Fibroblast of peridontal ligament (primary cell): ENCODE measurements around the gene TMEM107.
A peak's percentile ranks its signal among the peaks of the same experiment; 100 is the strongest.
"Not testable (repeated sequence)": the region's sequence is repeated elsewhere in the genome, so short reads cannot be mapped to it uniquely, and the experiment has no call there.

Experiments used
- DNase-seq: peaks from one replicate; pipeline ENCODE4 v3.0.0-alpha.2; 2010; ENCODE audit errors: extremely low read depth

Gene TMEM107

DNA sequence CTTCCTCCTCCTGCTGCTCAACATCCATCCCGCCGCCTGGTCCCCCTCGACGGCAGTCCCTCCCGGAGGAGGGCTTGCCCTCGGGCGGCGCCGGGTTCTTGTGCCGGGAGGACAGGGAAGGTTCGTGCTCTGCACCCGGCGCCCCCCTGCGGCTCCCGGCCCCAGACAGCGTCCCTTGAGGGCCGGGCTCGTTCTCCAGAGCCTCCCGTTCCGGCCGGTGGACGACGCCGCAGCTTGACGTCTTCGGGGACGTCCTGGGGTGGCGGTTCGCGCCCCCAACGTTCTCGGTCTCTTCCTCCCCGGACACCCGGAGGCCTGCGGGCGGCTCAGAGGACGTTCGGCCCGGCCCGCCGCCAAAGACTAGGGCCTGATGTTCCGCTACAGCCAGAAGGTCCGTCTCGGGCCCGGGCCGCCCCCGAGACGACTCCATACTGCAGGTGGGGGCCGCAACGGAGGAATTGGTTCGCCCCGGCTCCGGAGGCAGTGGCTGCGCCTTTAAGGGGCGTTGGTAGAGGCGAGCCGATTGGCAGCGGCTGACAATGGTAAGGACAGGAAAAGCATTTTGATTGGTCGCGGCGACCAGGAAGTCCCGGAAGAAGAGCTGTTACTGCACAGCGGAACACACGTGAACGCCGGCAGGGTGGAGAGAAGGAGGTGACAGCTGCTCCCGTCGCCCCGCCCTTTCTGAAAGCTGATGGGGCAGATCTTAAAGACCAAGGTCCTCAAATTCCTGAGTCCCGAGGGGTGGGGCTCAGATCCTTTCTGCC, 13.7 kb upstream of the TMEM107 start, which contains the start of gene BORCS6:
BORCS6 (minus strand) TSS at position 470 of the 767 bp plus-strand sequence; CDS start at position 430, 40 bp downstream.
- peak; percentile 97 for DNase-seq

DNA sequence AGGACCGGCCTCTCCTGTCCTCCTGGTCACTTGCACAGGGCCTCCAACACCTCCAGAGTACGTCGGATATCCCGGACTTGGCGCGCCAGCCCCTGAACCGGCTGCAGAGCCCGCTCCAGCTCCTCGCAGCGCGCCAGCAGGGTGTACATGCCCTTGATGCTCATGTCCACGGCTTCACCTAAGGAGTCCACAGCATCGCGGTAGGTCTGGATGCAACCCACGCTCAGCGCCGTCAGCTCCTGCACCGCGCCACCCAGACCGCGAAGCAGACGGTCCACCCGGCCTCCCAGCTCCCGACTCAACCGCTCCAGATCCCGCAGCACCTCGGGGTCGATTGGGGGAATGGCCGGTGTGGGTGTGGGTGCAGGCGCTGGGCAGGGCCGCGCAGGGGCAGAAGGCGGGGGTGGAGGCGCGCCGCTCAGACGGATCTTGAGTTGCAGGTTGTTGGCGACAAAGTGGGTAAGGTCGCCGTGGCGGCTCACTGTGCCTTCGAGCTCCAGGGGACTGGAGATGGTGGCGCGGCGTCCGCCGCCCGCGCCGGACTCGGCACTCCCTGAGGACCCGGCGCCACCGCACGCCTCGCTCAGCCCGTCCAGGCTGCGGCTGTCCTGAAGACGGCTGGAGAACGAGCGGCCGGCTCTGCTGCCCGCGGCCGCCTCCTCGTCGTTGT, 13.0 kb upstream of the TMEM107 start:
- DNase-seq = no peak

DNA sequence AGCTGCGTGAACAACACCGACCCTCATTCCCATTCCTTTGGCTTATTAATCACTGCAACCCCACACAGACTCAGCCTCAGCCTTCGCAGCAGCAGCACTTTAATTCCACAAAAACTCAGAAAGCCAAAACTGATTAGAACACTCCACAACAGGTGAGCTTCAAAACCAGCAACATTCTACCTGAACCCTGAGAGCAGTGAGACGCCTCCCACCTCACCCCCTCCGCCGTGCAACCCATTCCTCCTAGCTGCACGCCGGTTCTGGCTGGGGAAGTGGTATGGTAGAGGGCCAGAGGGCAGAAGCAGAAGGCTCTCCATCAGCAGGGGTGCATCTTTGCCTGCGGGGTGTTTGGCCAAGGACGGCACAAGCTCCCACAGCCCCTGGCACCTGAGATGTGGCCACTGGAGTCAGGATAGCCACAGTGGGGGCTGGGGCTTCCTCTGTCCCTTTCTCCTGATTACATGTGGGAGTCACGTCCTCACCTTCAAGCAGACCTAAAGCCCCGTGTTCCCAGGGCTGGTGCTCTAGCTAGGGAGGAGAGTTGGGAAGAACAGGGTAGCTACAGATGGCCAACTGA, 12.2 kb upstream of the TMEM107 start:
- DNase-seq = no peak

DNA sequence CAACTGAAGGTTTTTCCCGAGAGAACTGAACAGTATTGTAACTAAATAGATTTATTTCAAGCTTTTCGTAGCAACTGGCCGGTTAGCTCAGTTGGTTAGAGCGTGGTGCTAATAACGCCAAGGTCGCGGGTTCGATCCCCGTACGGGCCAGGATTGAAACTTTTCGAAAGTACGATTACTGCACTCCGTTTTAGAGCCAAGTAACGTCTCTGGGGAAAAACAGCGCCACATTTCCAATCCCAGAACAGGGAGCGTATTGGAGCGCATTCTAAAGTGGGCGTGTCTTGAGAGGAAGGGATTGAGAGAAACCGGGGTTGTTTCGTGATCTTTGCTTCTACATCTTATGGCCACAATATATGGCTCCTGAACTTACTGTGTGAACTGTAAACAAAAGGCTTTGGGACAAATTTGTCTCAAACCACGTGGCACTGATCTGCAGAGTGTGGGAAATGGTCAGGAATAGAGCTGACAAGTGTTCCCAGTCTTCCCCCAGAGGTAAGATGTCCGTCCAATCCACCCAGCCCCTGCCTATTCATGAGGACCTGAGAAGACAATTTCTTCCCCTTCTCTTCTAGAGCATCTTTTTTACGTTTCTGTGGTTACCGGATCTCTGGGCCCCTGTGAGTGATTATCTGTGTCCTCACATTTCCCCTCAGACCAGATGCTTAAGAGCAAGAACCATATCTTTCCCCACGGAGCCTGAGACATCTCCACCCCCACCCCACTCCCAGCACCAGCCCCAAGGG, 11.5 kb upstream of the TMEM107 start:
- DNase-seq = peak; percentile 100

DNA sequence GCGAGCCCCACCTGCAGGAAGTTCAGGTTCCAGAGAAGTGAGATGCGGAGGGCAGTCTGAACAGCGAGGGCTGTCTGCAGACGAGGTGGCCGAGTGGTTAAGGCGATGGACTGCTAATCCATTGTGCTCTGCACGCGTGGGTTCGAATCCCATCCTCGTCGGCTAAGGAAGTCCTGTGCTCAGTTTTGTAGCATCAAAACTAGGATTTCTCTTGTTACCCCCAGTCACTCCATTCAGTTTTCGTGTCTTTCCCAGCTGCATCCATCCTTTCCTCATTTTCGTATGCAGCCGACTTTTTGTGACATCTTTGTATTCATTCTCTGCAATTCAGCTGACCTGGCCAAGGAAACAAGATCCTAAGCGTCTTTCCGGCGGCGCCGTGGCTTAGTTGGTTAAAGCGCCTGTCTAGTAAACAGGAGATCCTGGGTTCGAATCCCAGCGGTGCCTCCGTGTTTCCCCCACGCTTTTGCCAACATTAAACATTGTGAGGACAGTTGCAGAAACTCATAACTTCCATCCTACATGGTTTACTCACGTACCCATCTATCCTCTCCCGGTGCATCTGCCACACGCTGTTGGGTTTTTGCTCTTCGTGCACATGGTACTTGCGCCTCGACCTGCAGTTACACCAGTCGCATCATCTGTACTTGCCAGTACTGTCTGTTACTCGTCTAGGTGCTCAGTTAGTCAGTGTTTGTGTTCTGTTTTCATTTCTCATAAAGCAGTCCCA, 10.8 kb upstream of the TMEM107 start:
- peak; percentile 97 for DNase-seq

GRCh38 chr17:8186446-8186786, 10.2 kb upstream of the TMEM107 start:
- peak; percentile 67 for DNase-seq

DNA sequence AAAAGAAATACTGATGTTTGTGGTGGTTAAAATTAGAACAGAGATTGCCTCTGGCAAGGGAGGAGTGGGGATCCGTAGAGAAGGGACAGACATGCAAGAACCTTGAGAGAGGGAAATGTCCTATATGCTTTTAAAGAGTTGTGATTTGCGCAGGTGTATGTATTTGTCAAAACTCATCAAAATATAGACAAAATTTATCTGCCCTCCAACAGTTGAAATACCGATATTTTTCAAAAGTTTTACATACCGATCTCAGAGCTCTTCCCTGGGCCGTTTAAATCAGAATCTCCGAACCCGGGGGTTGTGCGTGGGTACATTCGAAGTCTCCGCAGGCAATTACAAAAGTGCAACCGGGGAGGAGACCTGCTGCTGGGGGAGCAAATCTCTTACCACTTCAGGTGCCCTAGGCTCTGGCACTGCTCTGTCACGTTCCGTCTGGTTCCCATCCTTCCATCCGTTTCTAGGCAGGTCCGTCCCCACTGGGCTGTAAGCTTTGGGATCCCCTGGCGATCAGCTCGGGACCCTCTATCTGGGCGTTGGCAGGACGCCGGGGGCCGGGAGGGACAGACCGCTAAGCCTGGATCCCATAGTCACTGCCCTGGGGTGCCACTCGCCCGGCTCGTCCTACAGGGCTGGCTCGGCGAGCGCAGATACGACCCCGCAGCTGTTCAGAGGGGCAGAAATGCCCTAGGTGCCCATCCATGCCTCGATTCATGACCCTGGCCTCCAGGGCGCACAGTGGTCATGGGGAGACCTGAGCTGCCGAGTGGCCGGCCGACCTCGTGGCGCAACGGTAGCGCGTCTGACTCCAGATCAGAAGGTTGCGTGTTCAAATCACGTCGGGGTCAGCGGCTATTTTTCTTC, 9.6 kb upstream of the TMEM107 start:
- peak; percentile 37 for DNase-seq

DNA sequence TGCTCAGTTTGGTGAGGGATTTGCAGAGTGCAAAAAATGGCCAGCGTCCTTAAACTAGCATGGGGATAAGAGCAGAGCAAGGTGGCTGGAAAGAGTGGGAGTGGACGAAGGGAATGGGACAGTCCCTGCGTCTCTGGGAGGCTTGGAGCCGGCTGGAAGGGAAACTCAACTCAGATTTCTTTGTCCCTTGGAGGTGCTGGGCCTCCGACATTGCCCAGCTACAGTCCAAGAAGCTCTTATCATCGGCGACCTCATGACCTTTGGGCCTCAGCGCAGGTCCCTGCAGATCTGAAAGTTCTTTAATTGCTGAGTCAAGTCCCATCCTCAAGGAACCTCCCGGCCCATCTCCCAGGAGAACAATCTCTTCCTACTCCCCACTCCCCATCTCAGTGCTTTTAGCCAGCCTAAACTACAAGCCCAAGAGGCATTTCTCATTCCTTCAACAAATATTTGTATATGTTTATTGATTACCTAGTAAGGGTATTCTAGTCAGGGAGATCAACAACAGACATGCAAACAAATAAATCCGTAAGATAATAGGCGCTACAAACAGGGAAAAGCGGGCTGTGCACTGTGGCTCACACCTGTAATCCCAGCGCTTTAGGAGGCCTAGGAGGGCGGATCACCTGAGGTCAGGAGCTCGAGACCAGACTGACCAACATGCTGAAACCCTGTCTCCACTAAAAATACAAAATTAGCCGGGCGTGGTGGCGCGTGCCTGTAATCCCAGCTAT, 985 bp upstream of the TMEM107 start:
- DNase-seq = no peak

DNA sequence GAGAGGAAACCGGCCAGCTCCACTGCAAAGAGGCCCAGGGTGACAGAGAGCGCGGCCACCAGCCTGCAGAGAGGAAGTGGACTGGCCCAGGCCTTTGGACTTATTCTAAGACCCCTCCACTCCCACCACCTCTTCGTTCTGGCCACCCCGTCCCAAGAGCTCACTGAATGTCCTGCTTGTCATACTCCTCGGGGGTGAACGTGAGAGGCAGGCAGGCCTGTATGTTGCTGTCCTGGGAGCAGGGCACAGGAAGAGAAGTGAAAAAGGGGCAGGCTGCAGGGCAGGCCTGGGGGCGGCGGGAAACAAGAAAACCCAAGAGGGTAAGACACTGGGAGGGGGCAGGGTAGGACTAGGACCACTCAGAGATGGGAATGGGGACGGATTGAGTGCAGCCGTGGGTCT, 384 bp downstream of the TMEM107 start:
- no peak for DNase-seq

GRCh38 chr17:8173871-8174322, 2.3 kb downstream of the TMEM107 start:
- no peak for DNase-seq

GRCh38 chr17:8173056-8173870, 2.9 kb downstream of the TMEM107 start:
- DNase-seq = peak; percentile 97

DNA sequence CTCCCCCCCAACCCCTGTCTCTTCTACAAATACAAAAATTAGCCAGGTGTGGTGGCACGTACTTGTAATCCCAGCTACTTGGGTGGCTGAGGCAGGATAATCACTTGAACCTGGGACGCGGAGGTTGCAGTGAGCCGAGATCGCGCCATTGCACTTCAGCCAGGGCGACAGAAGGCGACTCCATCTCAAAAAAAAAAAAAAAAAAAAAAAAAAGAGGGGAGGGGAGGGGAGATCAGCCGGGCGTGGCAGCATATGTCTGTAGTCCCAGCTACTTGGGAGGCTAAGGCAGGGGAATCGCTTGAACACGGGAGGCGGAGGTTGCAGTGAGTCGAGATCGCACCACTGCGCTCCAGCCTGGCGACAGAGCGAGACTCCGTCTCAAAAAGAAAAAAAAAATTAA, 6.0 kb downstream of the TMEM107 start:
- not testable (repeated sequence) for DNase-seq

- no peak for DNase-seq
Measured at GRCh38 chr17:8167526-8167925, 8.7 kb downstream of the TMEM107 start.

DNA sequence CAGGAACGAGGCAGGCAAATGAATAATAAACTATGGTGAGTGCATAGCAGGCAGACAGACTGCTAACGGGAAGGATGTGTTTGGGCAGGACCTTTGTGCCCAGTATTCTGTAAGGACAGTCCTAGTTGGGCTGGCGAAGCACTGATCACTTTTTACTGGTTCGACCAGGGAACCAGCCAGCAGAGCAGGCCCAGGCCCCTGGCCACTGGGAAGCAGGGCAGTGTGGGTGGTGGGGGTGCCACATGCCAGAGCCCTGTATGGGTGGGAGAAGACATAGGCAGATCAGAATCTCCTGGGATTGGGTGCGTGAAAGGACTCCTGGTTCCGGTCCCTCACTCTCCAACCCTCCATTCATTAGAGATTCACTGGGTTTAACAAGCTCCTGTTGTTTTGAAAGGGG, 9.4 kb downstream of the TMEM107 start:
- no peak for DNase-seq

DNA sequence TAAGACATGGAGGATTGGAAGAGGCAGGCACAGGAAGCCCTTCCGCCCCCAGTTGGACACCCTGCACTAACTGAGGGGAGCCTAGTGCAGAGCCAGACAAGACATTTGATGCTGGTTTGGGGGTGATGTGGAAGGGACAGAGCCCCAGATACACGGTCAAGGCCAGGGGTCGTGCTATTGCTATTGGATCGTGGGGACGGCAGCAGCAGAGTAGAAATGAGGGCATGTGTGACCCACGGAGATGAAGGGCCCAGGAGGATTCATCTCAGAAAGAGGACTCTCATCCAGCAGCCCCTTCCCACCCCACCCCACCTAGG, 11.4 kb downstream of the TMEM107 start:
- no peak for DNase-seq

DNA sequence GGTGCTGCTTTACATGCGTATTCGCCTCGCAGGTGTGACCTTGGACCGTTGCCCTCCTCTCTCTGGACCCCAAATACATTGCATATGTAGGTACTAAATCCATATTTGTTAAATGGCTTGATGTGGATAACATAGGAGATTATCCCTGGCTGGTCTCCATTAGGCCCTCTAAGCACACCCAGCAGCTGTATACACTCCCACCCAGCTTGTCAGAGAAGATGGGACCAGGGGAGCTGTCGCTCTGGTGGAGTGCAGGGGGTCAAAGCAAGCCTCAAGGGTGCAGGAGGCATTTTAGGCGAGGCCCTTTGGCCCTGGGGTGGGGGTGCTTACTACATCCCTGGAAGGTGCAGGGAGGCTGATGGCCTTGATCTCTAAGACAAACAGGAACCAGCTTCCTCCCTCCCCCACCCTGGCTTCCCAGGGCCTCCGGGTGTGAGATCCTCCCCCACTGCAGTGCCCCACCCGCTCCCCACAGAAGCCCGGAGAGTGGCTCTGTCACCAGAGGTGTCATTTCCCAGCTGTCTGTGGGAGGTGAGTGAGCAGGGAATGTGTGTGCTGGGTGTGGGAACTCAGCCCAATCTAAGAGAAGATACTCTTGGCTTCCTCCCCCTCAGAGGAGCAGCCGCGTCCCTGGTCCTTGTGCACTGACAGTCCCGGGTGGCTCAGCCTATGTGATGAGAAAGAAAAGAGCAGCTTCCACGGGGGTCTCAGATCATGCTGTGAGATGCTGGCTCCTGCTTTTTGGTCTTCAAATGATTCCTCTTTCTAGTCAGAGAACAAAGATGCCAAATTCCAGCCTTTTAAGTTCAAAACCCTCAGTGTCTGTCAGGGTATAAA, 12.0 kb downstream of the TMEM107 start:
- DNase-seq = no peak

DNA sequence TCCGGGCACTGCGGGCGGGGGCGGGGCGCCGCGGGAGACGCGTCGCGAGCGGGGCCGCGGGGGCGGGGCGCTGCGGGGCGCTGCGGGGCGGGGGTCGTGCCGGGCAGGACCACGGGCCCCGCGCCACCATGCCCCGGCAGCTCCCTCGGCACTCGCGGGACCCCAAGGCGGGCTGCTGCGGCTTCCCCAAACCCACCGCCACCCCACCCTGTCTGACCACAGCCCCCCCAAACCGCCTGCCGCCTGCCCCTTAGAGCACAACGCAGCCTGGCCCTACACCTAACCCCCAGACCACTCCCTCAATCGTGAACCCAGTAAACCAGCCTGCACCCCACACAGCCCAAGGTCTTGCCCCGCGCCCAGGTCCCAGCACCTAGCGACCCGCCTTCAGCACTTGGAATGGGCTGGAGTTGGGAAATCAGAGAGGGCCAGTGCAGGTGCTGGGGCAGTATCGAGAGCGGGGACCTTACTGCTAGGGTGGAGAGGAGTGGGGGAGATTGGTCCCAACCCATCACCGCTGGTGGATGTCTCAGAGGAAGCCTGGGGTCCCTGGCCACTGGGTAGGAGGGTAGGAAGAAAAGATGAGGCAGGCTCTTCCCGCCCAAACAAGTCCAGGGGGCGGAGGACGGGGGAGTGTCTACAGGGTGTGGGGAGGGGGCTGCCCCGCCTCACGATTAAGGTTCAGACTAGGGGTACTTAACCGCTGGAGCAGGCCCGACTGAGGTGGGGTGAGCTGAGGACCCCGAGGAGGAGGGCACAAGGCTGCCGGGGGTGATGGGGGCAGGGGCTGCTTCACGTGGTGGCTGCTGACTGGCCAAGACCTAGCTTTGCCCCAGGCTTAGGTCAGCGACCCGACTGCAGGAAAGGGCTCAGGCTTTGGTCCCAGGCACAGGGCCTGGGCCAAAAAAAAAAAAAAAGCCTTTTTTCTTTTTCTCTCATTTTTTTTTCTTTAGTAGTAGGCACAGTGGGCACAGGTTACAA, 12.9 kb downstream of the TMEM107 start:
- DNase-seq = no peak
